ENCODE measurements around the gene MYLK.

Gene MYLK

GRCh38 chr3:123660141-123660675 lies 223.9 kb downstream of the MYLK start:
- DNase-seq = no peak

DNA sequence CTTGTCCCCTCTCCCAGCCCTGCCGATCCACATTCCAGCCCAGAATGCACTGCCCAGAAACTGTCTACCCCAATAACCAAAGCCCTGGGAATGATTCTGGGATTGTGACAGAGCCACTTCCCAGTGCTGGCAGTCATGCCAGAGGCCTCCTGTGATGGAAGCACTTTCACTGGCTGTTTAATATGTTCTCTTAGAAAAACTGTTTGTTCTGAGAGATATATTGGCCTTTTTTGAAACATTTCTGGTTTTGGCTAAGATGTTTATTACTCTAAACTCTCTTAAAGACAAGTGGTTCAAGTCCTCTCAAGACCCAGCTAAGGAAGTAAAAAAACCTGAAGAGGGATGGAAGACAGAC lies 225.3 kb downstream of the MYLK start:
- no peak for DNase-seq

DNA sequence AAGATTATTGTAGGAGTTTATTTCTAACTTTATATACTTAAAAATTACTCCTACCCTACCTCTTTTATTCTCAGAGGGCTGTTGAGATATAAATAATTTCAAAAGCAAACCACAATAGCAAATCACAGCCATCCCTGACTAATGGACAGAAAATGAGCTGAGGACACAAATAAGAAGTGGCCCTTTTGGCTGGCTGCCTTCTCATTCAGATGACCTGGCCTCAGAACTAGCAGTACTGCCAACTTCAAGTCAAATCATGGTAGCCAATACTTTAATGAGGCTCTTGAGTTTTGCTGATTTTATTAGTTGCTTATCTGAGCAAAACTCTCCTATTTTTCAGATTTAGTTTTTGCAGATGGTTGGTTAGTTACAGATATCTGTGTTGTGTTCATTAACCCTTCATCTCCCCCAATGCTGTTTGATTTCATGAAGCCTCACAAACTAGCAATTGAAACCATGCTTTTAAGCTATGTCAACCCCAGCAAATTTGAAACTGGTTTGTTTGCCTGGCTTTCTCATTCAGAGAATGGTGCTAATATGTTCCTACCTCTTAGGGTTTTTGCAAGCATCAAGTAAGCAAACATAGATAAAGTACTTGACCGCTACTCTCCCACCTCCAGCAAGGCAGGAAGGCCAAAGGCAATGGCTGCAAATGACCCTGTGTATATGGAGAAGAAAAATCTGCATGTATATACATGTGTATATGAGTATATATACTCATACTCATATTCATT lies 225.8 kb downstream of the MYLK start:
- no peak for DNase-seq

- no peak for DNase-seq
Observed at GRCh38 chr3:123657568-123657967, 226.6 kb downstream of the MYLK start.

DNA sequence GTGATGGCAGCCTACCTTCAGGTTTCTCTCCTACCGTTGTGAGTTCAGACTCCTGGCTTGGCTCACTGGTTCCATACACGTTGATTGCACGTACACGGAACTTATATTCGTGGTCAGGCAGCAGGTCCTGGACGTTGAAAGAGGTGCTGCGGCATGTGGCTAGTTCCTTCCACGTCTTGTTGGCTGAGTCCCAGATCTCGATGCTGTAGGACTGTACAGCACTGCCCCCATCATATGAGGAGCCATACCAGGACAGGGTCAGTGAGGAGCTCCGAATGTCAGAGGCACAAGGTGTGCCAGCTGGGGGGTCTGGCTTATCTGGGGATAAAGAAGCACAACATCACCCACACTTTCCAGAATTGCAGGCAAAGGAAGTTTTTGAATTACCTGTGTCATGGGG lies 227.0 kb downstream of the MYLK start:
- DNase-seq = no peak

DNA sequence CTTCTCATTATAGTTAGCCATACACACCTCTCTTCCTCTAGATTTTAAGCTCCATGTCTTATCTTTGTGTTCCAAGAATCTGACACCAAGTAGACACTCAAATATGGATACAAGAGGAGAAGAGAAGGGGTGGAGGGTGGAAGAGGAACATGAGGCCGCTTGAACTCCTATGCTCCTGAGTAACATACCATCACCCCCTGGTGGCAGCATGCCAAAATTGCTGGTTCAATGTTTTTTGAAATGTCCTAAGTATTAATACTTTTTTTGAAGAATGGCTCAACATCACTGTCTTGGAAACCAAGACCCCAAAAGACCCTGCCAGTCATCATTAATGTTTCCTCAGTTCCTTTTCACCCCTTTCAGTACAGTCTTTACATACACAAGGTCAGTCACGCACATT lies 227.4 kb downstream of the MYLK start:
- DNase-seq = no peak

- no peak for DNase-seq
Observed at GRCh38 chr3:123656274-123656673, 227.9 kb downstream of the MYLK start.

GRCh38 chr3:123655400-123655799 lies 228.7 kb downstream of the MYLK start:
- DNase-seq = no peak

DNA sequence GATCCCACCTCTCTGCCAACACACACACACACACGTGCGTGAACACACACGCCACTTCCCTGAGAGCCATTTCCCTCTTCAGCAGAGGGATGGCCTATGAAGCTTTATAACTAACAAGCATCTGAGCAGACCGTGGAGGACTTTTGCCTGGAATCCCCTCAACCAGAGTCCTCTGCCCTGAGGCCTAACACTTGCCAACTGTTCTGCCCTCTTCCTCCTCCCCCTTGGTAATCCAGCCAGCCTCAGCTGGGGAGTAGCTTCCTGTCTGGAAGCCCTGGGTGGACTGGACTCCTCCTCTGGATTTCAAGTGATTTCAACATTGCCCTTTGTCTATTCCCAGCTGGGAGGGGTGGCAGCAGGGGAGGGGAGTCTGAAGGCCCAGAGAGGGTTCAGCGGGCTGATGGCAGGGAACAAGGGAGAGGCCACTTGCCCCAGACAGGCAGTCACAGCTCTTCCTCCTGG lies 230.9 kb downstream of the MYLK start:
- no peak for DNase-seq

- peak; percentile 23 for DNase-seq
Observed at GRCh38 chr3:123652342-123652984, 231.7 kb downstream of the MYLK start.

- DNase-seq = no peak
Observed at GRCh38 chr3:123651449-123652341, 232.4 kb downstream of the MYLK start.

DNA sequence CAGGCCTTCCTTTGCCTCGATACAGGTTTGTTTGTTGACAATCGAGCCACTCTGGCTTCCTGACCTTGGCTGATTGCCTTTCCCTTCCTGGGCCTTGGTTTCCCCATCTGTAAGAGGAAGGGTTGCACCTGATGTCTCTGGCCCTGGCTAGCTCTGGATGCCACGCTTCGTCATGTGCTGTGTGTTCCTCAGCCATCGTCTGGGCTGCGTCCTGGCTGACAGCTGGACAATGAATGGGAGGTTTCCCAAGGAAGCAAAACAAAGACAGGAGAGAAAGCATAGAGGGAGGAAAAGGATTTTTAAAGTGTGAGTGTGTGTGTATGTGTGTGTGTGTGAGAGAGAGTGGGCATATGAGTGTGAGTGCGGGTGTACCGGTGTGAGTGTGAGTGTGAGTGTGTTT lies 234.0 kb downstream of the MYLK start:
- DNase-seq = no peak

DNA sequence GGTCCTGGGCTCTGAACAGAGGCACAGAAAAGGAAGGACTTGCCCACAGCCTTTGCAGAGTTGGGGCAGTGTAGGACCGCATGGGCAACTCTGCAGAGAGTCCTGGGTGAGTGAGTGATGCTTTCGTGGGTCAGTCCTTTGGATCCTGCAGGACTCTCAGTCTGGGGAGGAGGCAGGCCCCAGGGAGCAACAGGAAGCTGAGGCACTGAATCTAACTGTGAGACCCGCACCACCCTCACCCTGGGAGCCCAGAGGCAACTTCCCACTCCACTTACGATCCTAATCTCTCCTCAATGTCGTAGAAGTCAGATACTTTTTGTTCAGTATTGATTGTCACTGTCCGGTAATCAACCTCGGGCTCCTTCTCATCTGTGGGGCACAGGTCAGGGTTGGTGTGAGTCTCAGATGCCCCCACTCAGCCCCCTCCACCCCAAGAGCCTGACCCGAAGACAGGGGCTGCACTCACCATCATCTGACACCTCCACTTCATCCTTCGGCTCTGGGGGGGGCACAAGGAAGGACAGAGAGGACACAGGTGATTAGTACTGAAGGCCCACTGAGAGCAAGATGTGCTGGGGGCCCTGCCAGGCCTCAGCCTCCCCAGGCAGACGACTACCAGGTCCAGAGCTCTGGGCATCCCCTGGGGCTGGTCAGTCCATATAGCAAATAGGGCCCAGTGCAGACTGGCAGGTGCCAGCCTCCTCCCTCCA lies 235.3 kb downstream of the MYLK start:
- no peak for DNase-seq

DNA sequence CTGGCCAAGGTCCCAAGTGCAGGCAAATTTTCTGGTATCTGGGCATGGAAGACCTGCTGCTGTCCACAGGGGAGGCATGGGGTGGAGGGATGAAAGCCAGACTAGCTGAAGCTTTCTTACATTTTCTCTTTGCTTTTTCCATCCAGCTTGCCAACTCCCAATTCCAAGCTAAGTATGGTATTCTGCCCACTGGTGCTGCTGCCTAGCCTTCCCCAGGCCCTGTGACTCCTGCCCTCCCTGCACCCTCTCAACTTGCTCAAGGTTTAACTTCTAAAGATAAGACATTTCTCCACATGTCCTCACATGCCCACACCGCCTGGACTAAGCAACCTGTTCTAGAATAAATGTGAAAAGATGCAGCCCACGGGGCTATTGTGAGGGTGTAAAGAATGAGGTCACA lies 239.8 kb downstream of the MYLK start:
- no peak for DNase-seq

DNA sequence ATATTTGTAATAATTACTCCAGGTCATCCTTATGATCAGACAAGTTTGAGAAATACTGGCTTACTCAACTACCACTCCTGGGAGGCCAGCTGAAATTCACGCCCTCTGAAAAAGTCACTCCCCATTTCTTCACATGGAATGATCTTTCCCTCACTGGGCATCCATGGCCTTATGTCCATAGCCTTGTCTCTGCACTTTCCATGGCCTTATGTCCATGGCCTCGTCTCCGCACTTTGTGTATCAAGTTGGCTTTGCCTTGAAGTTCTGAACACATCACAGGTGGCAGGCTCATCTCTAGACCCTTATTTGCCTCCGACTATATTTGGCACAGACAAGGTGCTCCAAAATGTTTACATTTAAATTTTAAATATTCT lies 241.2 kb downstream of the MYLK start:
- DNase-seq = no peak

DNA sequence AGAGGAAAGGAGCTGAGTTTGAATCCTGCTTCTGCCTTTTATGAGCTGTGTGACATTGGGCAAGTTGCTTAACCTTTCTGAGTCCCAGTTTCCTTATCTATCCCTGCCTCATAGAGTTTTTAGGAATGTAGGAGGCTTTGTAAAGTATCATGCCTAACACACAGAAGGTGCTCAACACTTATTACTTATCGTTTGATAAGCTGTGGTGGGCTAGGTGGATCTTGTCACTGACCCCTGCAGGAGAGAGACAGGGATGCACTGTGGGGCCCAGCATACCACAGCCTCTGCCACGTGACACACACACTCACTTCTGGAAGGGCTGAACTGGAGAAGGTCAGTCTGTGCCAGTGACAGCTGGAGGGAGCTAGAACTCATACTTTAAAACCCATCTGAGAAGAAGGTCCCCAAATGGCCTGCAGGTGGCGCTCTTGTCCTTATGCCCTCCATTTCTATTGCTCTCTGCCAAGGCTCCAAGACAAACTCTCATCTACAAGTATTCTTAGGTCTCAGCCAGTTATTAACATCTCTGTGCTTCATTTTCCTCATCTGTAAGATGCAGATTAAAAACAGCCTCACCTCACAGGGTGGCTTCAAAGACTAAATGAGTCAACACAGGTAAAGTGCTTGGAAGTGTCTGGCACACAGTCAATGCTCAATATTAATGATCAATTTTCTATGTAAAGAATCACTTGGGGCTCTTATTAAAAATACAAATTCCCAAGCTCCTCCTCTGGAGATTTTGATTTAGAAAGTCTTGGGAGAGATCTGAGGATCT lies 241.8 kb downstream of the MYLK start:
- DNase-seq = peak; percentile 65

DNA sequence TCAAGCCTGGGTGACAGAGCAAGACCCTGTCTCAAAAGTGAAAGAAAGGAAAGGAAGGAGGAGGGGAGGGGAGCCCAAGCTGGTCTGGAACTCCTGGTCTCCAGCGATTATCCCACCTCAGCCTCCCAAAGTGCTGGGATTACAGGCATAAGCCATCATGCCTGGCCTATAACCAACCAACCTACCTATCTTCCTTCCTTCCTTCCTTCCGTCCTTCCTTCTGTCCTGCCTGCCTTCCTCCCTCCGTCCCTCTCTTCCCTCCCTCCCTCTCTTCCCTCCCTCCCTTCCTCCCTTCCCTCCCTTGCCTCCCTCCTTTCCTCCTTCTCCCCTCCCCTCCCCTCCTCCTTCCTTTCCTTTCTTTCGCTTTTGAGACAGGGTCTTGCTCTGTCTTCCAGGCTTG lies 242.6 kb downstream of the MYLK start:
- DNase-seq = no peak

DNA sequence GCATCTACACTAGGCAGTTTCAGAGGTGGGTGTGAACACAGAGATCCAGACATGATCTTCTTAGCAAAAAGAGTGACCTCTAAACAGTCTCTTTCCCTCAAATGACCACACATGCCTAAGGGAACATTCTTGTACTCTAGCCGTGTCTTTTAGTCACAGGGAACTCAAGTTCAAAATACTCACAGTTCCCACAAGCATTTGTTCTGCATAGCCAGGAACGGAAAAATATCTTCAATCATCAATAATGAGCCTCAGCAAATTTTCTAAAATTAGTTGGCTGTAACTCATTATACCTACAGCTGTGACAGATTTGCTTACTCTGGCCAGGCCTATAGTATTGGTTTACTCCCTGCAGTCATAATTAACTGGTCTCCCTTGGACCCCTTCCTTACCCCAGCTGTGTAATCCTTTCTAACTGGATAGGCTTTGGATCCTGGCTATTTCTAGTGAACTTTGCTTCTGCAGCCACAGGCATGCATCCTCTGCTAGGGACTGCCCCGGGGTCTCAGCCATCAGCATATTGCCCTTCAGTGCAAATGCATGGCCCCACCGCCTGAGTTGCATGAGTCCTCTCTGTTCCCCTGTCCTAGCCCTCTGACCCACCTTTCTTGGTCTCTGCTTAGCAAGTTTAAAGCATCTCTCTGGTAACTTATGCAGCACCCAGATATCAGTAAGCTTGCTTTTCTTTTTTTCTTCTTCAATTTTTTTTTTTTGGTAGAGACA lies 243.2 kb downstream of the MYLK start:
- DNase-seq = no peak

GRCh38 chr3:123640311-123640710 lies 243.8 kb downstream of the MYLK start:
- no peak for DNase-seq

- DNase-seq = no peak
Observed at GRCh38 chr3:123638936-123639689, 245.0 kb downstream of the MYLK start.

DNA sequence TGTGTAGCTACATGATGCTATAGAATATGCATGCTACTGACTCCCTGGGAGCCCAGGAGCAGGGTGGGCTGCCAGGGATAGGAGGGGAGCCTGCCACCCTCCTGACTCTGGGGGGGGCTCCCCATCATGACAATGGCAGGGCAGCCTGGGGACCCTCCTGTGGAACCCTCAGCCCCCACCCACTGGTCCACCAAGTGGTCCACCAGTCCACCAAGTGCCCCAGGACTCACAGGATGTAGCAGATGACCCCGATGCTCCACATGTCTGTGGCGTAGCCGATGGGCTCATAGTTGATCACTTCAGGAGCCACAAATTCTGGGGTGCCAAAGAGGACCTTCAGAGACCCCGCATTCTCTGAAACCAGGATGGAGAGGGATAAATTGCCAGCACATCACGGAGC lies 246.3 kb downstream of the MYLK start:
- no peak for DNase-seq
